Measurements from ENCODE around the gene LRRC30.

LRRC30 gene

DNA sequence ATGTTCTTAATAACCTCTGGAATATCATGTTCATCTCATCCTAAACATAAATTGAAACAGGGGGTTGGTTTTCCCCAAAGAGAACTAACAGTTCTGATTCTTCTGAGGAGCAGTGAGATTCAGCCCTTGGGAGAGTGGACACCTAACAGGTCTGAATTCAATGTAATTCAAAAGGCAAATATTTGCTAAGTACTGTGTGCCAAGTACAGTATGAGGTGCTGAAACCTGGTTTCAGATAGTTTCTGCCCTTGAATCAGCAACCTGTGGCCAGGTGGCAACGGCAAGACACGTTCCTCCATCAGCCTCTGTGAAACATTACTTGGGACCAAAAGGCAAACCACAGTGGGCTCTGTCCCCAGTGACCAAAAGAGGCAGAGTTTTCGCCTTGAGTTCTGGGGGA is 1.3 kb downstream of the LRRC30 start:
- no peak overlapping the region for H3K4me3 Mint-ChIP-seq
- peaks cover 3% of the 10 kb centered on the region for H3K9me3 Mint-ChIP-seq
- no peak for DNase-seq (ENCODE audit: low spot score in 2 of 2)
- H3K27ac Mint-ChIP-seq: no peak overlapping the region
- H3K36me3 Mint-ChIP-seq: no peaks in the 10 kb centered on the region
- H3K4me1 Mint-ChIP-seq: no peaks in the 10 kb centered on the region
- no peak for ATAC-seq

DNA sequence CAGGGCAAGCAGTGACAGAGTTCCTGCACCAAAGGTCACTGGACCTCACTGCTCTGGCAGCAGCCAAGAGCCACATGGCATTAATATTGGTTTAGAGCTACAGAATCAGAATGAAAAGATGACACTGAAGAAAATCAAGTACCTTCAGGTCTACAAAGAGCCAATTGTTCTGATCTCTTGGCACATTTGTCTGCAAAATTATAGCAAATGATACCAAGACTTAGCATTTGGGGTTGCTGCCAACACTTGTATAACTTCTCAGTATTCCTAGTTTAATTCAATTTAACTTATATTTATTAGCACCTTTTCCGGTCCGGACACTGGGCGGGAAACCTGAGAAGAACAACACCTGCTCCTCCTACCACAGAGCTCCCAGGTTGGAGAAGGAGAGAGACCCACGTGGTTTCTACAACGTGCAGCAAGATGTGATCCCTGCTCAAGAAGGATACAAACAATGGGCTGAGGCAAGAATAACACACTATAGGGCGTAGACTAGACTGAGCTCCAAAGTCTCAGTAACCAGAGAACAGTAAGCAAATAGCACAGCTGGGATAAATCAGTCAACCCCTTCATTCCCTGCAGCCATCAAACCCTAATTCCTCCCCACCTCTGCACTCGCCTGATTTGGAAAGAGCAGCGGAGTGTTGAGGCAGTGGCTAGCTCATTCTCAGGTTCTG is 2.4 kb downstream of the LRRC30 start:
- DNase-seq (ENCODE audit: low spot score in 2 of 2) (no peak), ATAC-seq (no peak)
- no peak overlapping the region for H3K27ac Mint-ChIP-seq
- H3K9me3 Mint-ChIP-seq: peaks cover 3% of the 10 kb centered on the region
- no peaks in the 10 kb centered on the region for H3K36me3 Mint-ChIP-seq
- no peak overlapping the region for H3K4me3 Mint-ChIP-seq
- H3K4me1 Mint-ChIP-seq: no peaks in the 10 kb centered on the region

DNA sequence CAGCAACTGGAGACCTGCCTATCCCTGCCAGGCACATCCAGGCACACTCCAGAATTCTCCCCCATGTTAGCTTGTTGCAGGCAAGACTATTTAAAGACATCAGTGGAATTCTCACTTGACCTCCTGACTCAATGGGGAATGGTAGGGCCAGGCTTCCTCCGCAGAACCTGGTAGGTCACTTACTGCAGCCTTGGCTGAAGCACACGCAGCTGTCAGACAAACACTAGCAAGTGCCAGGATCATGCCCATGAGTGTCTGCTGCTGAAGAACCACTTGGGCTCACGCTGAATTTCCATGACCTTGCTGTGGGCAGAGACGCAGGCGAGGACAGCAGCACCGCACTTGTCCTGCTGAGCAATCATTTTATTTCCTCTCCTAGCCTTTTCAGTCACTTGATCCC is 3.2 kb downstream of the LRRC30 start:
- no peak for DNase-seq (ENCODE audit: low spot score in 2 of 2)

DNA sequence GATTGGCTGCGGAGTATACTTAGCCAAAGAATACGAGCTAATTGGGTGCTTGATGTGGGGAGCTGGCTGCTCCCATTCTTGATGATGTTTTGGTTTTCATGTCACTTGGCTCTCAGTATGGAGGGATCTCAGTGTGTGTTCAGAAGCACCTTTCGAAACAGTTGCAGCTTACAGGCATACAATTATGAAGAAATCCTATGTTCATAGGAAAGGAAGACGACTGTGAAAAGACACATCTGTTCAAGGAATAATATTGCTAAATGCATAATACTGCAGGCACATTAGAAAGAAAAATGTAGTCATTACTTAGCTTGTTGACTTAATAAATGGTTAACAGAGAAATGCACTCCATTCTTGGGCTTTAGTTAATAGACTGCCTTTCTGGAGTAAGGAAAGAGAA is 4.1 kb downstream of the LRRC30 start:
- Mint-ChIP-seq H3K4me3 (no peak overlapping the region), H3K9me3 (peaks cover 3% of the 10 kb centered on the region), H3K4me1 (no peaks in the 10 kb centered on the region), H3K27ac (no peak overlapping the region), H3K36me3 (no peaks in the 10 kb centered on the region)
- no peak for ATAC-seq
- no peak for DNase-seq (ENCODE audit: low spot score in 2 of 2)

More for the DNA sequence above, 3.2 kb downstream of the LRRC30 start:
- Mint-ChIP-seq H3K4me3 (no peak overlapping the region), H3K9me3 (peaks cover 3% of the 10 kb centered on the region), H3K27ac (no peak overlapping the region), H3K4me1 (no peaks in the 10 kb centered on the region), H3K36me3 (no peaks in the 10 kb centered on the region)
- ATAC-seq: no peak

DNA sequence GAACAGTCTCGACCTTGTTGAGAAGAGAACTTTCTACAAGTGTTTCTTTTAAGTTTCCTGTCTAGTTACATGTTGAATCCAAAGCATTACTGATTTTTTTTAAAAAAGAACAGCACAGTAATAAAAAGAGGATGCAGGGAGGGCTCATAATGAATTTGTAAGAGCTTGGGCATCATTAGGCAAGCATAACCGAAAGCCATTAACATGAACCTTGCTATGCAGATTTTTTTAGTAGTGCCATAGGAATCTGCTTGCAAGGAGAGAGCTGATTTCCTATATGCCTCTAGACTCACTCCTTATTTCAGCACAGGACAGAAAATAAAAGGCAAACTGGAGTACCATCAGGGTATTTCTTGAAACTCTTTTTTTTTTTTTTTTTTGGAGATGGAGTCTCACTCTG is 5.2 kb downstream of the LRRC30 start:
- Mint-ChIP-seq H3K27ac (no peak overlapping the region), H3K4me1 (no peaks in the 10 kb centered on the region), H3K9me3 (peaks cover 6% of the 10 kb centered on the region), H3K36me3 (no peaks in the 10 kb centered on the region), H3K4me3 (no peak overlapping the region)
- ATAC-seq: no peak
- DNase-seq (ENCODE audit: low spot score in 2 of 2): no peak

DNA sequence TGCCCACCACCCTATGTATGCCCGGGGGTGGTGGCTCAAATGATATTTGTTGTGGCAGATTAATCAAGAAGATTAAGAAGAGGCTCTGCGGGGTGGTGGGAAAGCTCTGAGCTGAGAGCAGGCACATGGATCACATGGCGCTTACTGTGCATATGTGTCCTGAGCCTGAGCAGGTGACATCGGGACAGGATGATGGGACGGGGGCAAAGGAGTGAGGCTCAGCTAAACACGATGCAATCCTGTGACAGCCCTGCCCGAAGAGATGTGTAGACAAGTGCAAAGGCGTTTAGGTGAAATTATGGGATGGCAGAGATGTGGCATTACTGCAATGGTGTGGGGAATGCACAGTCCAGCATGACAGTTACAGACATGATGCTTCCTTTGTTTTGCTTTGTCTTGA is 6.0 kb downstream of the LRRC30 start:
- H3K36me3 Mint-ChIP-seq: no peaks in the 10 kb centered on the region
- no peak overlapping the region for H3K27ac Mint-ChIP-seq
- DNase-seq (ENCODE audit: low spot score in 2 of 2) (no peak), ATAC-seq (no peak)
- H3K9me3 Mint-ChIP-seq: peaks cover 6% of the 10 kb centered on the region
- H3K4me3 Mint-ChIP-seq: no peak overlapping the region
- no peaks in the 10 kb centered on the region for H3K4me1 Mint-ChIP-seq

DNA sequence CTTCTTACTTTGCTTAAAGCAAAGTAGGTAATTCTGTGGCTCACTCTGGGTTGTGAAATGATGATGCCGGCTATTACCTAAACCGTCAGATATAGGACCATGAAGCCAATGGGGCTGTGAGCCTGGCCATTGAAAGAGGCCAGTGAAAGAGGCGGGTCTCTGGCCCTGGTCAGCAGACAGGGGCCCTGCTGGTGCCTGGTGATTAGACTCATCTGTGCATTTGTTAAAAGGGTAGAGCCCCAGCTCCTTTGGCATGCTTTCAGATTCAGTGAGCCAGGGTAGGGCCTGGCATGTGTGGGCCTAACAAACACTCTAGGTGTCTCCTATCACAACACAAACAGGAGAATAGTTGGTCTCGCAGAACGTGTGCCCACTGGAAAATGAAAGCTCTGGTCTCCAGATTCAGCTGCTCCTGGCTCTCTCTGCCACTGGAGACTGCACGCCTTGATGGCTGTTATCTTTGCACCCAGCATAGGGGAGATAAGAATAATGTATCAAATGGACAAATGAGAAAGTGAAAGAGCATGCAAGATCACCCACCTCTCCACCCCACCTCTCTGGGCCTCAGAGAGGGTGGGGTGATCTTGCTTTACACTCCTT is 6.9 kb downstream of the LRRC30 start:
- Mint-ChIP-seq H3K9me3 (peaks cover 6% of the 10 kb centered on the region), H3K27ac (no peak overlapping the region), H3K36me3 (no peaks in the 10 kb centered on the region), H3K4me1 (no peaks in the 10 kb centered on the region), H3K4me3 (no peak overlapping the region)
- DNase-seq (ENCODE audit: low spot score in 2 of 2) (no peak), ATAC-seq (no peak)

DNA sequence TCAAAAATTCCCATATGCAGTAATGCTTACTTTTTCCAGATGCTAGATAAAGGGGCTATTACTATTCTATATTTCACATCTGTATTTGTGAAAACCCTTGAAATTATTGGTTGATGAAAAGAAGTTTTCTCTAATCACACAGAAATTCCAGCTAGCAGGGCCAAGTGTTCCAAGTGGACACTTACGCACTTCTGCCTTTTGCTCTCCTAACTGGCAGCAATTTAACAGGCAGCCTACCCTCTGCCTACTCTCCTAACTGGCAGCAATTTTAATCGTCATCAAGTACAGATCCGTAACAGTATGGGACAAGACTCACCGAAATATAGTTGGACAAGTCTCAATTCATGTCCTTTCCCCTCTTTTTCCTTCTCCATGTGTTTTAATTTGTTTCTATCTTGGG is 12.0 kb downstream of the LRRC30 start:
- Mint-ChIP-seq H3K4me1 (no peaks in the 10 kb centered on the region), H3K9me3 (peaks cover 10% of the 10 kb centered on the region), H3K36me3 (no peaks in the 10 kb centered on the region), H3K27ac (no peak overlapping the region), H3K4me3 (no peak overlapping the region)
- ATAC-seq: no peak
- no peak for DNase-seq (ENCODE audit: low spot score in 2 of 2)

DNA sequence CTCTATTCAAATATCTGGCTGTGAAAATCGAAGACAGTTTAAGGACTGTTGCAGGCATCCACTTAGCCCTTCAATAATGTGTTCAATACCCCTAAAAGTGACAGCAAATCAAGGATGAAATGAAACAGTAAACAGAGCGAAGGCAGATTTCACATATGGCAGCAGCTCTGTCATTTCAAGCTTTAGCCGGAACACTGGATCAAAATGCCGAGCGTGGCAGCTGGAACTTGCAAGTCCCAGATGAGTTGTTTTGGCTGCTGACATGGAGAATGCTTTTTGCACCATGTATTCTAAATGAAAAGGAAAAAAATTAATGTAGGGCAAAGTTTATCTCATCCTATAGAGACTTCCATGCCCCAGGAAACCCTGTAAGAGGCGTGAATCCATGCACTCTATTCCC is 18.0 kb downstream of the LRRC30 start:
- ATAC-seq: no peak
- peaks cover 15% of the 10 kb centered on the region for H3K9me3 Mint-ChIP-seq

DNA sequence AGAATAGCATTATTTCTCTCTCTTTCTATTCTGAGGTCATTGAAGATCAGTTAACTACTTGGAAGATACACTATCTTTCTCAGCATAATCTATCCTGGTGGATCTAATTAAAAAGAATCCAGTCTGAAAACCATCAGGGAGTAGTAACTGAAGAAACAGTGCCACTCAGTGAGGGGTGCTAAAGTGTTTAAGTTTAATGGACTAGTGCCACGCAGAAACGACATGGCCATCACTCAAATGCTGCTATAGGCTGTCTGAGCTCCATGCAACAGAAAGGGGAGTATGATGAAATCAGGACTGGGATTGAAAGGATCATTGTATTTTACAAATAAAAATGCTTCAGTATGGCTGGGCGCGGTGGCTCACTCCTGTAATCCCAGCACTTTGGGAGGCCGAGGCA is 23.3 kb downstream of the LRRC30 start:
- no peak for ATAC-seq
- H3K4me1 Mint-ChIP-seq: no peaks in the 10 kb centered on the region
- no peak overlapping the region for H3K27ac Mint-ChIP-seq
- no peak overlapping the region for H3K4me3 Mint-ChIP-seq
- H3K36me3 Mint-ChIP-seq: no peaks in the 10 kb centered on the region
- DNase-seq (ENCODE audit: low spot score in 2 of 2): no peak
- H3K9me3 Mint-ChIP-seq: peaks cover 5% of the 10 kb centered on the region

More for the DNA sequence above, 18.0 kb downstream of the LRRC30 start:
- DNase-seq (ENCODE audit: low spot score in 2 of 2): no peak
- no peaks in the 10 kb centered on the region for H3K36me3 Mint-ChIP-seq
- H3K27ac Mint-ChIP-seq: no peak overlapping the region
- H3K4me1 Mint-ChIP-seq: no peaks in the 10 kb centered on the region
- H3K4me3 Mint-ChIP-seq: no peak overlapping the region

DNA sequence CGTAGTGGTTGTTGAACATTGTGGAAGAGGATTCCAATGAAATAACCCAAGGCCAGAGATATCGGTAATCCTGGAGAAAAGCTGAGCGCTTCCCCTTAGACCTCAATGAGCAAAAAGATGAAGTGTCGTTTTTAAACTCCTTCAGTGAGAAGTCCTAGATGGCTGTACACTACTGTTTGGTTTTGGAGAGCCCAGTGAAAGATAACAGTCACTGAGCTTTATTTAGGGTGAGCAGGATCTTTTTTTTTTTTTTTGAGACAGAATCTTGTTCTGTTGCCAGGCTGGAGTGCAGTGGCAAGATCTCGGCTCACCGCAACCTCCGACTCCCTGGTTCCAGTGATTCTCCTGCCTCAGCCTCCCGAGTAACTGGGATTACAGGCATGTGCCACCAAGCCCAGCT is 24.2 kb downstream of the LRRC30 start:
- Mint-ChIP-seq H3K4me1 (no peaks in the 10 kb centered on the region), H3K27ac (no peak overlapping the region), H3K36me3 (no peaks in the 10 kb centered on the region), H3K4me3 (no peak overlapping the region), H3K9me3 (no peaks in the 10 kb centered on the region)
- DNase-seq (ENCODE audit: low spot score in 2 of 2) (no peak), ATAC-seq (no peak)

DNA sequence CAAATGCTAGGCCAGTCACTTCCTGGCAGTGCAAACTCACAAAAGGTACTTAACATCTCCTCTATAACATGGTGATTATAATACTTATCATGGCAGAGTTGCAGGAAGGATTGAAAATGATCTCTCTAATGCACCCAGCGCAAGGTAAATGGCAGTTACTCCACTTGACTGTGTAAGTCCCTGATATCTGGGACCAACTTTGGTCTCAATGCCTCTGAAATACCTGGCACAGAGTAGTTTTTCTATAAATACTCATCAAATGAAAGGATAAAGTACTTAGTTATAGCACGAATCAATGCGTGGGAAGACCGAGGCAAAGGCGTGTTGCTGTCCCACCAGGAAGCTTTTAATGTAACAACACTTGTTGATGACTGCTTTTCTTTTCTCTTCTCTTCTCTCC is 24.8 kb downstream of the LRRC30 start:
- Mint-ChIP-seq H3K36me3 (no peaks in the 10 kb centered on the region), H3K4me3 (no peak overlapping the region), H3K4me1 (no peaks in the 10 kb centered on the region), H3K27ac (no peak overlapping the region), H3K9me3 (peaks cover 3% of the 10 kb centered on the region)
- no peak for DNase-seq (ENCODE audit: low spot score in 2 of 2)
- no peak for ATAC-seq

DNA sequence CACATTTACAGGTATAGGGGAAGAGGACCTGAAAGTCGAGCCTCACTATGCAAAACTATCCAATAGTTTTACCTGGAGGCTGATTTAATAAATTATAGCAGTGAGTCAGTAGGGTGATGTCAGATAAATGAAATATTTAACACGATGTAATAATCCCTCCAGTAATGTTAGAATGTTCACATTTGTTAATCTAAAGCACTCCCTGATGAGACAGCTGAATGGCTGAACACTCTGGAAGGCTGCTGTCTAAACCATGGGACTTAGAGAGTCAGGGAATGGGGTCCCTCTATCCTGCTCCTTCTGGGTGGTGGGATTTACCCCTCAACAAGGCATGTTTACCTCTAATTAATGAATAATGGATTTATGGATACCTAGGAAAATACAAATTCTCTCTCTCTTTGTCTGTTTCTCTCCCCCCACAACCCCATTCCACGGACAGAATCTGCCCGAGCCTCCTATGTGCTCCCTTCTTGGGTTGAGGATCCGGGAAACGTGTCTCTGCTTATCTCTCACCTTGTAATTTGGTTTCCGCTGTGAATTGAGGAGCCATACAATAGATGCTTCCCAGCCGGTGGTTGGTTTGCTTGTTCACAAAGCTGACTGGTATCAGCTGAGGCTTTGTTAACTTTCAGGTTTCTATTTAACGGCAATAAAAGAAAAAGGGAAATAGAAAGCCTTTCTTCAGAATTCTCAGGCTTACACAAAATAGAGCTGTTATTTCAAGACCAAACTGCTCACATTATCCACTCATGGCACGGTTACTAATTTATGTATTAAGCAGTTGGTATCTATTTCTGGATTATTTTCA is 25.9 kb downstream of the LRRC30 start:
- Mint-ChIP-seq H3K9me3 (peaks cover 3% of the 10 kb centered on the region), H3K36me3 (no peaks in the 10 kb centered on the region), H3K27ac (no peak overlapping the region), H3K4me1 (no peaks in the 10 kb centered on the region), H3K4me3 (no peak overlapping the region)
- DNase-seq (ENCODE audit: low spot score in 2 of 2): no peak
- no peak for ATAC-seq

DNA sequence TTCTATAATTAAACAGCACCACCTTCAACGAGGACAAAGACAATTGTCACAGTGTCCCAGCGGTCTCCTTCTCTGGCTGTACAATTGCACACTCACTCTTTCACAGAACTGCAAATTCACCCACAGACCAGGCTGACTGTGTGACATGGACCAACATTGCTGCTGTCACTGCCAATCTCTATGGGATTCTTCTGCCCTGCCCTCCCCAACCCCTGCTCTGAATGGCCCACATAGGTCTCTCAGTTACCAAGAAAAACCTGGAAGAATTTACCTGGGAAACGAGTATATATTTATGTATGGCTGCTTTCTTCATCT is 26.5 kb downstream of the LRRC30 start:
- Mint-ChIP-seq H3K27ac (no peak overlapping the region), H3K36me3 (no peaks in the 10 kb centered on the region), H3K9me3 (peaks cover 3% of the 10 kb centered on the region), H3K4me3 (no peak overlapping the region), H3K4me1 (no peaks in the 10 kb centered on the region)
- DNase-seq (ENCODE audit: low spot score in 2 of 2) (no peak), ATAC-seq (no peak)

DNA sequence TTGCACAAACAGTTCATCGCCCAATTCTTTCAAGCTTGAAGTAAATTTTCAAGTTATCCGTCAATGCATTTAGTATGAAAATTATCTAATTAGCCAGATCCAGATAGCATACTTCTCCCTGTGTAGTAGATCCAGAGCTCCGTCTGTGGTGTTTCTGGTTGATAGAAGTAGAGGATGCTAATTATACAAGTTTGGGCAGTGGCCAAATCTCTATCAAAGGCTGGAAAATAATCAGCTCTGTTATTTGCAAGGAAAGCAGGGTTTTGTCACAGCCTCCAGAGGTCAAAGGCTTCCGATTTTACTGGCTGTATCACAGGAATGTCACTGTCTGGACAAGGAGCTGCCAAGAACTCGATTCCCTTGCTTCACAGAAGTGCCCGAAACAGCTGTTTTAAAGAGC is 28.6 kb downstream of the LRRC30 start:
- no peaks in the 10 kb centered on the region for H3K4me1 Mint-ChIP-seq
- no peaks in the 10 kb centered on the region for H3K36me3 Mint-ChIP-seq
- DNase-seq (ENCODE audit: low spot score in 2 of 2): no peak
- no peak for ATAC-seq
- H3K27ac Mint-ChIP-seq: no peak overlapping the region
- H3K4me3 Mint-ChIP-seq: no peak overlapping the region
- peaks cover 12% of the 10 kb centered on the region for H3K9me3 Mint-ChIP-seq

DNA sequence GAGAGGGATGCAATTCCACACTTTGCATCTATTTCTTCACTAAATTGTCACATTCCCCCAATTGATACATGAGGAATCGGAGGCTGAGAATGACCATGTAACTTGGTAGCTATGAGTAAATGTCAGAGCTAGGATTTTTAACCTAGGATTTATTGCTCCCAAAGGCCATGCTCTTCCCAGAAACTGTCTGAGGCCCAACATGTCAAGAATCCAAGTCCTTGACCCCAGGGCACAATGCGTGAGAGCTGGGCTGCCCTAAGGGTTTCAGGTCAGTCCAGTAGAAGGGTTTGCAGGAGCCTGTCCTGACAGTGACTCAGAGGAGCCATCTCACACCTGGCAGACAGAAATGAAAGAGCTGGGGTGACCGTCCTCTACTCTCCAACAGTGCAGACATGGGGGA is 30.3 kb downstream of the LRRC30 start:
- Mint-ChIP-seq H3K9me3 (peaks cover 14% of the 10 kb centered on the region), H3K36me3 (no peaks in the 10 kb centered on the region), H3K27ac (no peak overlapping the region), H3K4me3 (no peak overlapping the region), H3K4me1 (no peaks in the 10 kb centered on the region)
- no peak for DNase-seq (ENCODE audit: low spot score in 2 of 2)
- no peak for ATAC-seq

Data from stimulated activated effector memory CD8-positive, alpha-beta T cell treated with anti-CD3 and anti-CD28 coated beads, Interleukin-12 subunit alpha, Interleukin-12 subunit beta, amount 100 ng/mL, for 72 hours (primary cell).